Measurements from ENCODE around the gene SLC5A8.

DNA sequence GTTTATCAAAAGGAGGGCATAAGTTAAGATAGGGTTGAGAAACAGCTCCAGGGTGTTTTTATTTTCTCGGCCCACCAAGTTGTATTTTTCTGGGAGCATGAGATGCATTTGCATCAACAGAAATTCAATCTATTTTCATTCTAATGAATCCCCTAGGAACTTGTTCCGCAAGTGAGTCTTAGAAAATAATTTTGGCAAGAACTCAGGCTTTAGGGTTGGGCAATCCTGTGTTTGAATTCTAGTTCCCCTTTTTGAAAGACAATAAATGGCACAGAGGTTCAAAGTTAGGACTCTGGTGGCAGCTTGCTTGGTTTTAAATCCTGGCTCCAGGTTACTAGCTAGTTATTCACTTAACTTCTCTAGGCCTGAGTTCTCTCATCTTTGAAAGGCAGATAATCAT is 23.7 kb downstream of the SLC5A8 start:
- no peak for TF ChIP-seq CTCF (conservative IDR thresholded peaks at IDR 0.05)
- no peak for TF ChIP-seq EZH2 (IDR thresholded peaks at IDR 0.05; ENCODE audit: low read depth)

All from PC-9 (cell line).